Effector CD4-positive, alpha-beta T cell (primary cell): ENCODE results near the gene RAPGEF4.
"Not testable (repeated sequence)": the region's sequence is repeated elsewhere in the genome, so short reads cannot be mapped to it uniquely, and the experiment has no call there.

Source experiments
- DNase-seq: peaks from one replicate; pipeline ENCODE4 v3.0.0-alpha.2; 2020

The RAPGEF4 gene

GRCh38 chr2:172726172-172726735 lies 9.4 kb upstream of the RAPGEF4 start:
- no peak for DNase-seq

- no peak for DNase-seq
These were observed 5.2 kb upstream of the RAPGEF4 start for GRCh38 chr2:172730411-172730810.

GRCh38 chr2:172734711-172735581 lies 699 bp upstream of the RAPGEF4 start:
- no peak for DNase-seq

- no peak for DNase-seq
These were observed 954 bp downstream of the RAPGEF4 start for GRCh38 chr2:172736424-172737174.

GRCh38 chr2:172739661-172740266 lies 4.1 kb downstream of the RAPGEF4 start:
- no peak for DNase-seq

GRCh38 chr2:172740856-172741255 lies 5.2 kb downstream of the RAPGEF4 start:
- no peak for DNase-seq

- DNase-seq: no peak
These were observed 7.4 kb downstream of the RAPGEF4 start for GRCh38 chr2:172742931-172743540.

GRCh38 chr2:172743898-172744297 lies 8.3 kb downstream of the RAPGEF4 start:
- no peak for DNase-seq

- DNase-seq: no peak
These were observed 10.0 kb downstream of the RAPGEF4 start for GRCh38 chr2:172745636-172746035.

- not testable (repeated sequence) for DNase-seq
These were observed 12.9 kb downstream of the RAPGEF4 start for GRCh38 chr2:172748543-172748942.

GRCh38 chr2:172749388-172749787 lies 13.7 kb downstream of the RAPGEF4 start:
- DNase-seq: no peak

GRCh38 chr2:172751564-172751963 lies 15.9 kb downstream of the RAPGEF4 start:
- no peak for DNase-seq

- no peak for DNase-seq
These were observed 18.0 kb downstream of the RAPGEF4 start for GRCh38 chr2:172753610-172754009.

- DNase-seq: no peak
These were observed 23.8 kb downstream of the RAPGEF4 start for GRCh38 chr2:172759441-172759840.

GRCh38 chr2:172761306-172761705 lies 25.7 kb downstream of the RAPGEF4 start:
- DNase-seq: no peak

GRCh38 chr2:172762574-172762973 lies 26.9 kb downstream of the RAPGEF4 start:
- DNase-seq: no peak

GRCh38 chr2:172763079-172763478 lies 27.4 kb downstream of the RAPGEF4 start:
- no peak for DNase-seq

GRCh38 chr2:172765662-172766061 lies 30.0 kb downstream of the RAPGEF4 start:
- DNase-seq: no peak

GRCh38 chr2:172768401-172768800 lies 32.8 kb downstream of the RAPGEF4 start:
- no peak for DNase-seq

- DNase-seq: no peak
These were observed 34.2 kb downstream of the RAPGEF4 start for GRCh38 chr2:172769879-172770278.

GRCh38 chr2:172770887-172771286 lies 35.2 kb downstream of the RAPGEF4 start:
- no peak for DNase-seq

GRCh38 chr2:172772633-172773032 lies 37.0 kb downstream of the RAPGEF4 start:
- DNase-seq: no peak

GRCh38 chr2:172774302-172774701 lies 38.7 kb downstream of the RAPGEF4 start:
- DNase-seq: no peak
